ENCODE measurements around the gene CTSE. TPM values are rescaled to one million over a fixed set of nuclear protein-coding genes. Genes with fewer than 3 reads are reported as not detected.
"Not testable (repeated sequence)": the region's sequence is repeated elsewhere in the genome, so short reads cannot be mapped to it uniquely, and the experiment has no call there.

CTSE gene
- polyA plus RNA-seq, 6 donors from 2014 or later: not detected

DNA sequence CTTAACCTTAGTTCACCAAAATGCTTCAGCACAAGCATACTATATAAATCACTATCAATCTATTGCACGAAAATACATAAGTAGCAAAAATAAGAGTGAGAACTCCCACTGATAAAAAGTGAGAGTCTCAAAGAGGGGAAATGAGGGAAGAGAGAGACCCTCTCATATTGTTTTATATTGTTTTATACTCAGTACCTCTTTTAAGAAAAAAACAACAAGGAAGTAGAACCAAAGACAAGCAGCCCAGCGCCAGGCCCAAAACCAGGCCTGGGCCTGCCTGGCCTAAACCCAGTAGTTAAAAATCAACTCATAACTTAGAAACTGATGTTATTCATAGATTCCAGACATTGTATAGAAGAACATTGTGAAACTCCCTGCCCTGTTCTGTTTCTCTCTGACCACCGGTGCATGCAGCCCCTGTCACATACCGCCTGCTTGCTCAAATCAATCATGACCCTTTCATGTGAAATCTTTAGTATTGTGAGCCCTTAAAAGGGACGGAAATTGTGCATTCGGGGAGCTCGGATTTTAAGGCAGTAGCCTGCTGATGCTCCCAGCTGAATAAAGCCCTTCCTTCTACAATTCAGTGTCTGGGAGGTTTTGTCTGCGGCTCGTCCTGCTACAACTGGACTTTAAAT, 34.7 kb upstream of the CTSE start:
- peaks cover 44 to 69% (median 63%) of the 10 kb centered on the region in 3 donors for H3K4me1 Mint-ChIP-seq
- H3K27ac Mint-ChIP-seq: peak overlapping the region; percentile 1 to 96 (median 90)
- not testable (repeated sequence) for ATAC-seq (ENCODE audit: low read depth in 2 of 2); H3K27me3 Mint-ChIP-seq; H3K9me3 Mint-ChIP-seq; DNase-seq
- H3K4me3 Mint-ChIP-seq: peak overlapping the region in 7 of 8 donors; percentile 25 to 80 (median 43)
- peaks cover 14 to 17% of the 10 kb centered on the region in 2 donors for H3K36me3 Mint-ChIP-seq

DNA sequence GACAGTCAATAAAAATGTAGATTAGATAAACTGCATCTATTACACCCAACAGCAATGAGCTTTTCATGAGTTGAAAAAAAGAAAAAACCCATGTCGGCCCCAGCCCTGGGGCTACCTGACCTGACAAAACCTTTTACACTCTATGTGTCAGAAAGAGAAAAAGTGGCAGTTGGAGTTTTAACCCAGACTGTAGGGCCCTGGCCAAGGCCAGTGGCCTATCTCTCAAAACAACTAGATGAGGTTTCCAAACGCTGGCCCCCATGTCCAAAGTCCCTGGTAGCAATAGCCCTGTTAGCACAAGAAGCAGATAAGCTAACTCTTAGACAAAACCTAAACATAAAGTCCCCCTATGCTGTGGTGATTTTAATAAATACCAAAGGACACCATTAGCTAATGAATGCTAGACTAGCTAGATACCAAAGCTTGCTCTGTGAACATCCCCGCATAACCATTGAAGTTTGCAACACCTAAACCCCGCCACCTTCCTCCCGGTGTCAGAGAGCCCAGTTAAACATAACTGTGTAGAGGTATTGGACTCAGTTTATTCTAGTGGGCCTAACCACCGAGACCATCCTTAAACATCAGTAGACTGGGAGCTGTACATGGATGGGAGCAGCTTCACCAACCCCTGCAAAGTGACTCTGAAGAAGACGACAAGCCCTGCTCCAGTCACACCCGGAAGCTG, 32.1 kb upstream of the CTSE start:
- ATAC-seq (ENCODE audit: low read depth in 2 of 2): not testable (repeated sequence)

DNA sequence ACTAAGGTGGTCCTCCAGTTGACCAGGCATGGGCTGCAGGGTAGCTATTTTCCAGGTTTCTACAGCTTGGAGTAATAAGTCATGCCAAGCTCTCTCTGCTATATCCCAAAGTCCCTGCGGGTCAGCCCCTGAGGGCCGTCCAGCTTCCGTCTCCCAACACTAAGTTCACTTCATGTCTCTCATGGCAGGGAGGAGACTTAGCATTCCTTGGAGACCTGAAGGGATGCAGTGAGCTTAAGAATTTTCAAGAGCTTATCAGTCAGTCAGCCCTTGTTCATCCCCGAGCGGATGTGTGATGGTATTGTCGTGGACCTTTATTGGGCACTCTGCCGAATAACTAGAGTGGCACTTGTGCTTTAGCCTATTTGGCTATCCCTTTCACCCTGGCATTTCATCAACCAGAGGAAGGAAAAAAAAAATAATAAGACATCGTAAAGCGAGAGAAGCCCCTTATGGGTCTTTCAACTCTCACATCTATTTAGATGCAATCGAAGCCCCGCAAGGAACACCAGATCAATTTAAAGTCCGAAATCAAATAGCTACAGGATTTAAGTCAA, 31.5 kb upstream of the CTSE start:
- Mint-ChIP-seq H3K4me1 (peaks cover 55 to 86% (median 79%) of the 10 kb centered on the region in 3 donors), H3K27ac (peak overlapping the region in 4 of 6 donors; percentile 38 to 76 (median 60)), H3K4me3 (peak overlapping the region in 1 of 8 donors; percentile 45)
- DNase-seq; ATAC-seq (ENCODE audit: low read depth in 2 of 2); H3K36me3 Mint-ChIP-seq; H3K9me3 Mint-ChIP-seq; H3K27me3 Mint-ChIP-seq: not testable (repeated sequence)

More for the DNA sequence above, 32.1 kb upstream of the CTSE start:
- H3K27me3 Mint-ChIP-seq, DNase-seq, H3K9me3 Mint-ChIP-seq, H3K36me3 Mint-ChIP-seq: not testable (repeated sequence)
- peaks cover 58 to 86% (median 82%) of the 10 kb centered on the region in 3 donors for H3K4me1 Mint-ChIP-seq
- H3K27ac Mint-ChIP-seq: peak overlapping the region in 5 of 6 donors; percentile 18 to 71 (median 24)
- peak overlapping the region in 3 of 8 donors; percentile 4 to 45 (median 21) for H3K4me3 Mint-ChIP-seq

DNA sequence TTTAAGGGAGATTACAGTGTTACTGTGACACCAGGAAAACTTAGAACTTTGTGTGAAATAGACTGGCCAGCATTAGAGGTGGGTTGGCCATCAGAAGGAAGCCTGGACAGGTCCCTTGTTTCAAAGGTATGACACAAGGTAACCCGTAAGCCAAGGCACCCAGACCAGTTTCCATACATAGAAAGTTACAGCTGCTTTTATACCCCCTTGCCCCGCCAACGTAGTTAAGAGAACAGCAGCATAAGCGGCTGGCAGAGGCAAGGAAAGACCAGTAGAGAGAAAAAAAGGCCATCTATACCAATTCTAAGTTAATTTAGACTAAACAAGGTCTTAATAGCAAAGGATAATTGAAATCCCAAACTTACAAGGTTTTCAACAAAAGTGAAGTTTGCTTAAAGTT, 29.9 kb upstream of the CTSE start:
- Mint-ChIP-seq H3K27ac (peak overlapping the region; percentile 93 to 98 (median 96)), H3K4me1 (peaks cover 54 to 85% (median 74%) of the 10 kb centered on the region in 3 donors), H3K4me3 (peak overlapping the region; percentile 10 to 89 (median 78))
- not testable (repeated sequence) for DNase-seq; H3K27me3 Mint-ChIP-seq; H3K36me3 Mint-ChIP-seq; ATAC-seq (ENCODE audit: low read depth in 2 of 2); H3K9me3 Mint-ChIP-seq

DNA sequence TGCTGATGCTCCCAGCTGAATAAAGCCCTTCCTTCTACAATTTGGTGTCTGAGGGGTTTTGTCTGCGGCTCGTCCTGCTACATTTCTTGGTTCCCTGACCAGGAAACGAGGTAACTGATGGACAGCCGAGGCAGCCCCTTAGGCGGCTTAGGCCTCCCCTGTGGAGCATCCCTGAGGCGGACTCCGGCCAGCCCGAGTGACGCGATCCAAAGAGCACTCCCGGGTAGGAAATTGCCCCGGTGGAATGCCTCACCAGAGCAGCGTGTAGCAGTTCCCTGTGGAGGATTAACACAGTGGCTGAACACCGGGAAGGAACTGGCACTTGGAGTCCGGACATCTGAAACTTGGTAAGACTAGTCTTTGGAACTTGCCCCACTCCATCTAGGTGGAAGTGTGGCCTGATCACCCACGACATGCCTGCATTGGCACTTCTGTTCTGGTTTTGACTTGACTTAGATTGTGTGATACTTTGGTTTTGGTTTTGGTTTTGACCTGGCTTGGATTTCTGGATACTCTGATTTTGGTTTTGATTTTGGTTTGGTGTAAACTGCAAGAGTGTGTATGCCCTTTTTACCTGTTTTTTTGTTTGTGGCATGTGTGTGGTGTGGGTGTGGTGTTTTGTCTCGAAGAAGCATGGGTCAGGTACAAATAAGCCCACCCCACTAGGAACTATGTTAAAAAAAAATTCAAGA, 29.4 kb upstream of the CTSE start, which contains the start of gene RHEX:
Gene RHEX, plus strand, starts transcription at position 255 of the 692 bp plus-strand sequence. CDS start 44,656 bp downstream, outside the sequence.
- H3K36me3 Mint-ChIP-seq; H3K27me3 Mint-ChIP-seq; H3K9me3 Mint-ChIP-seq; ATAC-seq (ENCODE audit: low read depth in 2 of 2): not testable (repeated sequence)
- peak; percentile 58 for DNase-seq
- Mint-ChIP-seq H3K27ac (peak within 1 kb of the TSS; percentile 93 to 98 (median 96)), H3K4me1 (peaks cover 56 to 85% (median 74%) of the 10 kb centered on the region in 3 donors), H3K4me3 (peak within 1 kb of the TSS; percentile 10 to 89 (median 78))

DNA sequence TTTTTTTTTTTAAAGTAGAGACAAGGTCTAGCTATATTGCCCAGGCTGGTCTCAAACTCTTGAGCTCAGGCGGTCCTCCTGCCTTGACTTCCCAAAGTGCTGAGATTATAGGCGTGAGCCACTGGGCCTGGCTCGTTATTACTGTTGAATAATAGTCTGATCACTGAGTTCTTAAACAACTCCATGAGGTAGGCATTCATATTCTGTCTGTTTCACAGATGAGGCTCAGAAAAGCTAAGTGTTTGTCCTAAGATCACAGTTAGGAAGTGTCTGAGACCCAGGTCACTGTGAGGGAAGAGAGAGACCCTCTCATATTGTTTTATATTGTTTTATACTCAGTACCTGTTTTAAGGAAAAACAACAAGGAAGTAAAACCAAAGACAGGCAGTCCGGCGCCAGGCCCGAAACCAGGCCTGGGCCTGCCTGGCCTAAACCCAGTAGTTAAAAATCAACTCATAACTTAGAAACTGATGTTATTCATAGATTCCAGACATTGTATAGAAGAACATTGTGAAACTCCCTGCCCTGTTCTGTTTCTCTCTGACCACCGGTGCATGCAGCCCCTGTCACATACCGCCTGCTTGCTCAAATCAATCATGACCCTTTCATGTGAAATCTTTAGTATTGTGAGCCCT, 28.7 kb upstream of the CTSE start:
- ATAC-seq (ENCODE audit: low read depth in 2 of 2): not testable (repeated sequence)

DNA sequence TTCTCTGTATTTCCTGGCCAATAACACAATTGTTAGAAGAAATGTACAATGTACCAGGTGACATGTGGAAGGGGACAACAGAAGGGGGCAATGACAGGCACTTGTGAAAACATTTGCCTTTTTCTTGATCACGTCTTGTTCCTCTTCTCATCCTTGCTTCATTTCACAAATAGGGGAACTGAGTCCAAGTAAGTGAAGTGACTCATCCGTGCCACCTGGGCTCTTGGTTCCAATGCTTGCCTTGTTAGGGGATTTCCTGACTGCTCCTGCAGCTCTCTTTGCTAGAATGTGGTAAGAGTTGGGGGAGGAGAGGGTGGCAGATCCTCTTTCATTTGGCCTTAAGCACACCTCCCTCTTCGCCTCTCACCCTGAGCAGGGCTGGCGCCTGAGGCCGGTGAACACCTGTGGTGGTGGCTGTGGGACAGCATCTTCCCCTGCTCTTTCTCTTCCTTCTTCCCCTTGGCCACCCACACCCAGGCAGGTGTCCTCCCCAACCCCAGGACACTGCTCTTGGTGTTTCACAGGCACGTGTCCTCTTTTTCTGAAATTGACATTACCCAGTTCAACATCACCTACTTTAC, 27.1 kb upstream of the CTSE start:
- peak overlapping the region; percentile 93 to 98 (median 96) for H3K27ac Mint-ChIP-seq
- peaks cover 0 to 2% (median 0%) of the 10 kb centered on the region in 7 donors for H3K9me3 Mint-ChIP-seq
- peak overlapping the region in 7 of 8 donors; percentile 28 to 83 (median 77) for H3K4me3 Mint-ChIP-seq
- no peaks in the 10 kb centered on the region for H3K36me3 Mint-ChIP-seq
- H3K27me3 Mint-ChIP-seq: no peaks in the 10 kb centered on the region
- peaks cover 58 to 86% (median 70%) of the 10 kb centered on the region in 3 donors for H3K4me1 Mint-ChIP-seq
- peak; percentile 94 for DNase-seq
- peak; percentile 91 to 92 for ATAC-seq (ENCODE audit: low read depth in 2 of 2)

More for the DNA sequence above, 28.7 kb upstream of the CTSE start:
- peaks cover 62 to 85% (median 75%) of the 10 kb centered on the region in 3 donors for H3K4me1 Mint-ChIP-seq
- not testable (repeated sequence) for H3K9me3 Mint-ChIP-seq, DNase-seq, H3K27me3 Mint-ChIP-seq, H3K36me3 Mint-ChIP-seq
- peak overlapping the region; percentile 10 to 83 (median 73) for H3K4me3 Mint-ChIP-seq
- peak overlapping the region; percentile 93 to 98 (median 96) for H3K27ac Mint-ChIP-seq

DNA sequence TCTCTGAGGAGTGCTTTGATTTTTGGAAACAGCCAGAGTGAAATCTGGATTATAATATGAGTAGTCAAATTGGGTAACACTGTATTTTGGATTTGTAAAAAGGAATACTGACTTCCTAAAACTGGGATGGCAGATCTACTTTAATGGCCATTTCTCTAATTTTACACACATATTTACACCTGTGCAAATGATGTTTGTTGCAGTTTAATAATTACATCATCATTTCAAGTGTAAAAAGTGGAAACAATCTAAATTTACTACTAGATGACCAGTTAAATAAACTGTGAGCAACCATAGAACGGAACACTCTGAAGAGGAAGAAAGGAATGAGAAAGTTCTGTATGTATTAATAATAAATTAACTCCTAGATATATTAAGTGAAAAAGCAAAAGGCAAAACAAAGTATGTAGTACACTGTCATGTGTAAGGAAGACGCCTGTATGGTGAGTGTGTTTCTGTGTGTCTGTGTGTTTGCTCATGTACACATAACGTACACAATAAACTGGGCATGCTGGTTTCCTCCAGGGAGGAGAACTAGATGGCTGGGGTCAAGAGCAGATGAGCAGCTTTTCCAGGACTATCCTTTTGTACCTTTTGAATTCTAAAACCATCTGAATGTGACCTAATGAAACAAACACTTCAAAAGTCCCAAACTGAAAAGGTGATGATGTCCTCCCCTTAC, 26.4 kb upstream of the CTSE start:
- H3K27me3 Mint-ChIP-seq: no peaks in the 10 kb centered on the region
- peaks cover 58 to 80% (median 63%) of the 10 kb centered on the region in 3 donors for H3K4me1 Mint-ChIP-seq
- H3K27ac Mint-ChIP-seq: peak overlapping the region; percentile 53 to 98 (median 95)
- peak overlapping the region in 6 of 8 donors; percentile 22 to 80 (median 67) for H3K4me3 Mint-ChIP-seq
- DNase-seq (no peak), ATAC-seq (ENCODE audit: low read depth in 2 of 2) (no peak)
- H3K9me3 Mint-ChIP-seq: peaks cover 0 to 2% (median 0%) of the 10 kb centered on the region in 7 donors
- no peaks in the 10 kb centered on the region for H3K36me3 Mint-ChIP-seq

DNA sequence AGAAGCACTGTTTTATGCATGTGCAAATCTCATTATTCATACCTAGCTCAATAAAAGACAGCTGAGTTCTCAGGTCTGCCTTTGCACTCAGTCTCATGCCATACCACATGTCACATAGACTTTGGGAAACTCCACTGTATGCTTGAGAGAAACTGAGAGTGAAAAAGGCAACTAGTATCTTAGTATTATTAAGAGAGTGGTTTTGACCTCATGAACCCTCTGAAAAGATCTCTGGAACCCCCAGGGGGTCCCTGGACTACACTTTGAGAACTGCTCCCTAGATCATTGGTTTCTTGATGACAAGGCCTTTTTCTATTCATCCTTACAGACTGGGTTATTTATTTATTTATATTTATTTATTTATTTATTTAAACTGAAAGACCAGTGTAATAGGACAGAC, 25.6 kb upstream of the CTSE start:
- Mint-ChIP-seq H3K27me3 (no peaks in the 10 kb centered on the region), H3K4me1 (peaks cover 58 to 78% (median 61%) of the 10 kb centered on the region in 3 donors), H3K36me3 (no peaks in the 10 kb centered on the region), H3K27ac (peak overlapping the region; percentile 53 to 97 (median 94)), H3K9me3 (peaks cover 0 to 2% (median 0%) of the 10 kb centered on the region in 7 donors), H3K4me3 (peak overlapping the region in 1 of 8 donors; percentile 50)
- DNase-seq (no peak), ATAC-seq (ENCODE audit: low read depth in 2 of 2) (peak; percentile 14 to 22)

DNA sequence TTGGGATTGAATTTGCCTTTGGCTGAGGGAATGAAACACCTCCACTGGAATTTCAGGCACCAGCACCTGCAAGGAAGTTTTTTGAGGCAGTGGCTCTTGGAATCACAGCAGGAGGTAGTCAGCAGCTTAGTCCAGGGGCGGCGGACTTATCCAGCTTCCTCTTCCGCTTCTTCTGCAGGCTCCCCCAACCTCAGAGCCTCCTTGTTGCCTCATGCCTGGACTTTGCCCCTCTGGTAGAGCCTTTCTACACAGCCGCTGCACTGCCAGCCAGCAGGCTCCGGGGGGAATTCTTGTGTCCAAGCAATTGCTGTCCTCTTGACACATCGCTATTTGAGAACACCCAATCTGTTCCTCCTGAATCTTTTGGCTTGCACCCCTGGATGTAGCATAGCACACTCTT, 24.9 kb upstream of the CTSE start:
- peaks cover 0 to 2% (median 0%) of the 10 kb centered on the region in 7 donors for H3K9me3 Mint-ChIP-seq
- peaks cover 51 to 74% (median 55%) of the 10 kb centered on the region in 3 donors for H3K4me1 Mint-ChIP-seq
- peak overlapping the region; percentile 87 to 97 (median 94) for H3K27ac Mint-ChIP-seq
- H3K36me3 Mint-ChIP-seq: no peaks in the 10 kb centered on the region
- ATAC-seq (ENCODE audit: low read depth in 2 of 2): no peak
- H3K4me3 Mint-ChIP-seq: peak overlapping the region in 1 of 8 donors; percentile 6
- no peaks in the 10 kb centered on the region for H3K27me3 Mint-ChIP-seq
- no peak for DNase-seq

DNA sequence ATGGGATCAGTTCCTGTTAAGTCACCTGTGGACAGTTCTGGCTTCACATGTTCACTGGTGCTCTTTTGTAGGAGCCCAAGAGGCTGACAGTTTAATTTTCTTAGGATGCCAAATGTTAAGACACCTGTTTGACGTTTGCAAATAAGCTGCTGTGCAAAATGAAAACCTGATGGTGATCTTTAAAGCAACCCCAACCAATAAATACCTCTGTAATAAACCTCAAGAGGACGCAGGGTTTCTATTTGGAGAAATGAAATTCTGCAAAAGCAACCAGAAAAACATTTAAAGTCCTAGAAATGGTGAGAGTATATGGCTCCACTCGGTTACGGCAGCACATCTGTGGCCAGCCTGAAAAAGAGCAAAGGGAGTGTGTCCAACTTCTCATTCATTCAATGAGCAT, 23.6 kb upstream of the CTSE start:
- Mint-ChIP-seq H3K27ac (peak overlapping the region; percentile 43 to 93 (median 88)), H3K4me3 (peak overlapping the region in 3 of 8 donors; percentile 15 to 37 (median 34)), H3K4me1 (peaks cover 46 to 74% (median 49%) of the 10 kb centered on the region in 3 donors)

DNA sequence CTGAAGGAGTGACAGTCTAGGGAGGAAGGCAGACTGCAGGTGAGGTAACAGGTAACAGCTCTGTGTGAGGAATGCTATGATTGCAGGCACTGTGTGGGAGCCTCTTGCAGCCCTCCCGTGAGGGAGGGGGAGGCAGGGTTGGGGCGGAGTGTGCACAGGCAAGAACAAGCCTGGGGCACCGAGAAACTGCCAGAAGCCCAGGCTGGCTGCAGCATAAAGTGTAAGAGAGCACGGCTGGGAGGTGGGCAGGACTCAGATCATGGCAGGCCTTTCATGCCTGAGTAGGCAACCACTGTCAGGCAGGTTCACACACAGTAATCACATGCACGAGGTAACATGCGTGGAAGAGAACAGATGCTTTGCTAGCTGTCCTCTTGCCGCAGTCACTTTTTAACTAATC, 17.9 kb upstream of the CTSE start:
- DNase-seq: peak; percentile 59
- no peaks in the 10 kb centered on the region for H3K27me3 Mint-ChIP-seq

More for the DNA sequence above, 23.6 kb upstream of the CTSE start:
- Mint-ChIP-seq H3K9me3 (no peaks in the 10 kb centered on the region), H3K36me3 (no peaks in the 10 kb centered on the region), H3K27me3 (no peaks in the 10 kb centered on the region)
- ATAC-seq (ENCODE audit: low read depth in 2 of 2) (no peak), DNase-seq (no peak)

More for the DNA sequence above, 17.9 kb upstream of the CTSE start:
- H3K4me3 Mint-ChIP-seq: peak overlapping the region; percentile 17 to 89 (median 74)
- peak overlapping the region; percentile 61 to 97 (median 94) for H3K27ac Mint-ChIP-seq
- ATAC-seq (ENCODE audit: low read depth in 2 of 2): peak; percentile 90 to 94
- no peaks in the 10 kb centered on the region for H3K9me3 Mint-ChIP-seq
- peaks cover 47 to 73% (median 58%) of the 10 kb centered on the region in 3 donors for H3K4me1 Mint-ChIP-seq
- no peaks in the 10 kb centered on the region for H3K36me3 Mint-ChIP-seq

All from naive B cell (primary cell).